HCT116 (cell line): ENCODE data around the gene ZBTB7C. TPM values are rescaled to one million over a fixed set of nuclear protein-coding genes. Genes with fewer than 3 reads are reported as not detected.

Source experiments
- ATAC-seq: fragments of 200-7000 bp; cut with Tn5 transposase; 2 replicates; pipeline ENCODE4 v1.9.1; 2020; ENCODE audit warnings: mild to moderate bottlenecking, moderate library complexity
- BruUV-seq: library from RNA; stranded (reverse); fragments of 400-500 nt; replicated peaks from 2 replicates; lab custom pipeline; 2021; lab: Mats Ljungman, UMichigan
- CTCF ChIA-PET: fragments of 300-600 bp; sonication (Branson Sonifier 250); formaldehyde crosslinking; loops from one replicate; lab custom pipeline; 2021; ENCODE audit warnings: antibody characterized with exemption; lab: Charles Lee
- POLR2A ChIA-PET: fragments of 300-600, 350-600 bp; sonication (Branson Sonifier 250); formaldehyde crosslinking; loops from one replicate; lab custom pipeline; 2021; ENCODE audit warnings: antibody characterized with exemption; lab: Charles Lee
- RAD21 ChIA-PET, 2 experiments: fragments of 300-600 bp; sonication (Branson Sonifier 250); formaldehyde crosslinking; loops; one replicate each; lab custom pipeline; 2023; ENCODE audit warnings: low total read pairs in 2 of 2; ENCODE audit not compliant: uncharacterized antibody in 2 of 2, unreplicated experiment in 2 of 2, low non-redundant PET in 1 of 2; lab: Charles Lee
- DNase-seq: peaks from one replicate; pipeline ENCODE4 v3.0.0-alpha.2; 2010; ENCODE audit warnings: low read depth, low spot score
- H2AFZ ChIP-seq: fragments of 200-600 bp; shearing (Covaris generic), sonication (generic); 2 replicates; pipeline ENCODE4 v1.6.1; 2017; ENCODE audit warnings: low read depth, mixed run types, mixed read lengths, antibody characterized with exemption, low read length; ENCODE audit not compliant: poor library complexity, severe bottlenecking
- H3K27ac ChIP-seq: 2 replicates; pipeline ENCODE4 v1.5.1; 2012; ENCODE audit warnings: low read depth, low read length
- H3K27me3 ChIP-seq: fragments of 200-600 bp; sonication (generic); 2 replicates; pipeline ENCODE4 v1.6.1; 2016; ENCODE audit warnings: mixed run types, low read length, mixed read lengths; ENCODE audit not compliant: insufficient read depth
- H3K36me3 ChIP-seq, 2 experiments: fragments of 200-500 bp in 1 of 2; fragments of 200-600 bp in 1 of 2; sonication (Bioruptor generic) in 1 of 2; sonication (generic) in 1 of 2; 2 replicates each; pipeline versions ENCODE4 v1.5.1 to v1.6.1; 2014 to 2016; ENCODE audit warnings: low read length in 2 of 2, inconsistent platforms in 1 of 2, mixed read lengths in 1 of 2, mixed run types in 1 of 2; ENCODE audit not compliant: insufficient read depth in 2 of 2, control insufficient read depth in 1 of 2
- H3K4me1 ChIP-seq, 2 experiments: fragments of 200-600 bp in 1 of 2; sonication (generic) in 1 of 2; 2 replicates each; pipeline versions ENCODE4 v1.5.1 to v1.6.1; 2012 to 2017; ENCODE audit warnings: low read length in 2 of 2, inconsistent platforms in 1 of 2, mild to moderate bottlenecking in 1 of 2, mixed read lengths in 1 of 2, mixed run types in 1 of 2, moderate library complexity in 1 of 2; ENCODE audit not compliant: insufficient read depth in 2 of 2, control insufficient read depth in 1 of 2
- H3K4me2 ChIP-seq: fragments of 200-600 bp; sonication (generic); 2 replicates; pipeline ENCODE4 v1.6.1; 2017; ENCODE audit warnings: mixed run types, low read length, mixed read lengths
- H3K4me3 ChIP-seq, 2 experiments: fragments of 200-600 bp in 1 of 2; sonication (generic) in 1 of 2; replicated peaks in 1 of 2; 2 replicates each; pipeline ENCODE4 v1.5.1; 2011 to 2016; ENCODE audit warnings: low read length in 2 of 2, control low read depth in 1 of 2, low read depth in 1 of 2, mild to moderate bottlenecking in 1 of 2, mixed read lengths in 1 of 2, mixed run types in 1 of 2
- H3K79me2 ChIP-seq: fragments of 200-600 bp; sonication (generic); 2 replicates; pipeline ENCODE4 v1.6.1; 2017; ENCODE audit warnings: mild to moderate bottlenecking, mixed run types, low read length, moderate library complexity, mixed read lengths; ENCODE audit not compliant: insufficient read depth
- H3K9ac ChIP-seq: fragments of 200-600 bp; sonication (generic); 2 replicates; pipeline ENCODE4 v1.6.1; 2016; ENCODE audit warnings: low read length, mixed read lengths
- H3K9me2 ChIP-seq: fragments of 200-600 bp; sonication (generic), shearing (Covaris generic); 2 replicates; pipeline ENCODE4 v1.6.1; 2017; ENCODE audit warnings: mixed run types, mild to moderate bottlenecking, moderate library complexity; ENCODE audit not compliant: insufficient read depth
- H3K9me3 ChIP-seq, 2 experiments: fragments of 200-500 bp in 1 of 2; fragments of 200-600 bp in 1 of 2; sonication (Bioruptor generic) in 1 of 2; sonication (generic) in 1 of 2; 2 replicates each; pipeline ENCODE4 v1.6.1; 2014 to 2017; ENCODE audit warnings: low read length in 2 of 2, mixed read lengths in 2 of 2, inconsistent platforms in 1 of 2, low read depth in 1 of 2, mild to moderate bottlenecking in 1 of 2, mixed run types in 1 of 2, moderate library complexity in 1 of 2; ENCODE audit not compliant: control insufficient read depth in 1 of 2, insufficient read depth in 1 of 2
- H4K20me1 ChIP-seq: fragments of 200-600 bp; sonication (generic), shearing (Covaris generic); 2 replicates; pipeline ENCODE4 v1.6.1; 2017; ENCODE audit warnings: mixed run types, mild to moderate bottlenecking, moderate library complexity; ENCODE audit not compliant: insufficient read depth
- ATF3 ChIP-seq: IDR thresholded peaks from 2 replicates; pipeline ENCODE4 v1.6.1; 2012
- CBX3 ChIP-seq: IDR thresholded peaks from 2 replicates; pipeline ENCODE4 v1.6.1; 2012; ENCODE audit warnings: low read depth
- EGR1 ChIP-seq: IDR thresholded peaks from 2 replicates; pipeline ENCODE4 v1.6.1; 2012; ENCODE audit warnings: low read depth
- ELF1 ChIP-seq: IDR thresholded peaks from 2 replicates; pipeline ENCODE4 v1.6.1; 2012; ENCODE audit warnings: low read depth, borderline replicate concordance
- EZH2 ChIP-seq: fragments of 200-600 bp; sonication (generic); IDR thresholded peaks from 2 replicates; pipeline ENCODE4 v1.6.1; 2017; ENCODE audit warnings: antibody characterized with exemption, mixed run types
- EZH2phosphoT487 ChIP-seq: fragments of 200-600 bp; IDR thresholded peaks from 2 replicates; pipeline ENCODE4 v1.6.1; 2018; ENCODE audit warnings: antibody characterized with exemption, borderline replicate concordance
- FOSL1 ChIP-seq: IDR thresholded peaks from 2 replicates; pipeline ENCODE4 v1.6.1; 2012; ENCODE audit warnings: low read depth
- JUND ChIP-seq: IDR thresholded peaks from 2 replicates; pipeline ENCODE4 v1.6.1; 2012
- MAX ChIP-seq: IDR thresholded peaks from 2 replicates; pipeline ENCODE4 v1.6.1; 2012
- POLR2AphosphoS5 ChIP-seq: IDR thresholded peaks from 2 replicates; pipeline ENCODE4 v1.6.1; 2011; ENCODE audit warnings: mild to moderate bottlenecking, low read depth, low read length, moderate library complexity
- RAD21 ChIP-seq: IDR thresholded peaks from 2 replicates; pipeline ENCODE4 v1.6.1; 2012; ENCODE audit warnings: low read depth, mild to moderate bottlenecking
- SIN3A ChIP-seq: IDR thresholded peaks from 2 replicates; pipeline ENCODE4 v1.6.1; 2012; ENCODE audit warnings: low read depth
- SP1 ChIP-seq: IDR thresholded peaks from 2 replicates; pipeline ENCODE4 v1.6.1; 2012; ENCODE audit warnings: low read depth
- SRF ChIP-seq: IDR thresholded peaks from 2 replicates; pipeline ENCODE4 v1.6.1; 2012; ENCODE audit warnings: low read depth
- YY1 ChIP-seq: IDR thresholded peaks from 2 replicates; pipeline ENCODE4 v1.6.1; 2011; ENCODE audit warnings: low read length, low read depth, moderate library complexity, mild to moderate bottlenecking; ENCODE audit not compliant: insufficient replicate concordance; ENCODE audit errors: extremely low read depth
- ZBTB33 ChIP-seq: IDR thresholded peaks from 2 replicates; pipeline ENCODE4 v1.6.1; 2011; ENCODE audit warnings: mild to moderate bottlenecking, low read length, moderate library complexity; ENCODE audit not compliant: insufficient replicate concordance; ENCODE audit errors: extremely low read depth
- intact Hi-C: fragments of 100-400 bp; cut with micrococcal nuclease; formaldehyde crosslinking; loops from 2 replicates; pipeline ENCODE4 v1.10.0; 2022
- total RNA-seq: library from RNA; stranded (reverse); gene quantifications from one replicate; pipeline ENCODE4 v1.2.1, GENCODE V29; 2021; ENCODE audit not compliant: unreplicated experiment
- TF ChIP-seq, protein P1 (sequence below): IDR thresholded peaks from 2 replicates; pipeline ENCODE4 v1.6.1; 2012; ENCODE audit warnings: low read depth

ZBTB7C gene
- total RNA-seq, 1 experiment from 2014 or later = 0.37 TPM

DNA sequence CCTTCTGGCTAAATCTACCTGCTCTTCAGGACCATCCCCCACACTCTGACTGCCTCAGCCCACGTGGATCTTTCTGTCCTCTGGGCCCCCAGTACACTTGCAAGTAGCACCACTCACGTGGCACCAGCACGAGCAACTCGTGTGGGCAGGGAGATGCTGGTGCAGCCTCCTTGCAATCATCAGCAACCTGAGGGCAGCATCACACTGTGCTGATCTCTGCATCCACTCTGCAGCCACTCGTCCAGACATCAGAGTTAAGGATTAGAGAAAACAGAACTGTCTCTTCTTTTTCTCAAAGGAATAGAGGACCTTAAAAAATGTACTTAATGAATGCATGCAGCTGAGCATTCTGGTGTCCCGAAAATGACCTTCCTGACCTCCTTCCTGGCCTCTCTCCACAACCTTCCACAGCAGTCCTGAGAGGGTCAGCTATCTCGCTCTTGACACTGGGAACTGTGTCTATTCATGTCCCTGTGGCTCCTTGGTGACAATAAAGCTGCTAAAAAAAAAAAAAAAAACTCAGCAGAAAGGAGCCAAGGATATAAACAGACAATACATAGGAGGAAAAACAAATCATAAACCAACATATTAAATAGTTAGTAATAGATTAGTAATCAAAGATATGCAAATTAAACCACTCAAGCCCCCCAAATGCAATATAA, 145.9 kb downstream of the ZBTB7C start:
- no peaks in the 10 kb centered on the region for H3K9me3 ChIP-seq
- H3K4me2 ChIP-seq = no peak overlapping the region
- no peak overlapping the region for H3K27ac ChIP-seq
- no peak overlapping the region for H3K4me3 ChIP-seq
- TF ChIP-seq SIN3A = no peak
- TF ChIP-seq YY1 = no peak
- no peak for TF ChIP-seq MAX
- TF ChIP-seq, protein P1, sequence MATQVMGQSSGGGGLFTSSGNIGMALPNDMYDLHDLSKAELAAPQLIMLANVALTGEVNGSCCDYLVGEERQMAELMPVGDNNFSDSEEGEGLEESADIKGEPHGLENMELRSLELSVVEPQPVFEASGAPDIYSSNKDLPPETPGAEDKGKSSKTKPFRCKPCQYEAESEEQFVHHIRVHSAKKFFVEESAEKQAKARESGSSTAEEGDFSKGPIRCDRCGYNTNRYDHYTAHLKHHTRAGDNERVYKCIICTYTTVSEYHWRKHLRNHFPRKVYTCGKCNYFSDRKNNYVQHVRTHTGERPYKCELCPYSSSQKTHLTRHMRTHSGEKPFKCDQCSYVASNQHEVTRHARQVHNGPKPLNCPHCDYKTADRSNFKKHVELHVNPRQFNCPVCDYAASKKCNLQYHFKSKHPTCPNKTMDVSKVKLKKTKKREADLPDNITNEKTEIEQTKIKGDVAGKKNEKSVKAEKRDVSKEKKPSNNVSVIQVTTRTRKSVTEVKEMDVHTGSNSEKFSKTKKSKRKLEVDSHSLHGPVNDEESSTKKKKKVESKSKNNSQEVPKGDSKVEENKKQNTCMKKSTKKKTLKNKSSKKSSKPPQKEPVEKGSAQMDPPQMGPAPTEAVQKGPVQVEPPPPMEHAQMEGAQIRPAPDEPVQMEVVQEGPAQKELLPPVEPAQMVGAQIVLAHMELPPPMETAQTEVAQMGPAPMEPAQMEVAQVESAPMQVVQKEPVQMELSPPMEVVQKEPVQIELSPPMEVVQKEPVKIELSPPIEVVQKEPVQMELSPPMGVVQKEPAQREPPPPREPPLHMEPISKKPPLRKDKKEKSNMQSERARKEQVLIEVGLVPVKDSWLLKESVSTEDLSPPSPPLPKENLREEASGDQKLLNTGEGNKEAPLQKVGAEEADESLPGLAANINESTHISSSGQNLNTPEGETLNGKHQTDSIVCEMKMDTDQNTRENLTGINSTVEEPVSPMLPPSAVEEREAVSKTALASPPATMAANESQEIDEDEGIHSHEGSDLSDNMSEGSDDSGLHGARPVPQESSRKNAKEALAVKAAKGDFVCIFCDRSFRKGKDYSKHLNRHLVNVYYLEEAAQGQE = no peak
- no peak for TF ChIP-seq SP1
- TF ChIP-seq ATF3 = no peak
- no peak for TF ChIP-seq POLR2AphosphoS5
- TF ChIP-seq RAD21 = no peak
- no peak for TF ChIP-seq JUND
- TF ChIP-seq ZBTB33 = no peak
- TF ChIP-seq EZH2phosphoT487 = no peak
- no peak for TF ChIP-seq EZH2
- TF ChIP-seq CBX3 = no peak
- no peak for TF ChIP-seq ELF1
- no peak for TF ChIP-seq FOSL1
- TF ChIP-seq SRF = no peak
- no peak for TF ChIP-seq EGR1
- H3K36me3 ChIP-seq = no peaks in the 10 kb centered on the region
- no peak for ATAC-seq
- H4K20me1 ChIP-seq = no peaks in the 10 kb centered on the region
- no peak overlapping the region for H2AFZ ChIP-seq
- no peaks in the 10 kb centered on the region for H3K79me2 ChIP-seq
- intact Hi-C loops = no loop called here
- POLR2A ChIA-PET = no interaction called here
- H3K9ac ChIP-seq = no peak overlapping the region
- H3K9me2 ChIP-seq = no peaks in the 10 kb centered on the region
- CTCF ChIA-PET = no interaction called here
- H3K27me3 ChIP-seq = no peaks in the 10 kb centered on the region
- RAD21 ChIA-PET = no interaction called here
- BruUV-seq = no TSS peak
- no peak for DNase-seq
- H3K4me1 ChIP-seq = no peaks in the 10 kb centered on the region
